GM19467 (cell line): Measurements from ENCODE around the gene PDIA2.
"Not testable (repeated sequence)": the region's sequence is repeated elsewhere in the genome, so short reads cannot be mapped to it uniquely, and the experiment has no call there.

Source experiments
- ATAC-seq: cut with Tn5 transposase; IDR thresholded peaks from one replicate; pipeline ENCODE4 v1.9.1; 2021; ENCODE audit warnings: mild to moderate bottlenecking, moderate library complexity; ENCODE audit not compliant: unreplicated experiment

The PDIA2 gene

GRCh38 chr16:324451-325334 lies 41.7 kb downstream of the PDIA2 start:
- ATAC-seq, result no peak

DNA sequence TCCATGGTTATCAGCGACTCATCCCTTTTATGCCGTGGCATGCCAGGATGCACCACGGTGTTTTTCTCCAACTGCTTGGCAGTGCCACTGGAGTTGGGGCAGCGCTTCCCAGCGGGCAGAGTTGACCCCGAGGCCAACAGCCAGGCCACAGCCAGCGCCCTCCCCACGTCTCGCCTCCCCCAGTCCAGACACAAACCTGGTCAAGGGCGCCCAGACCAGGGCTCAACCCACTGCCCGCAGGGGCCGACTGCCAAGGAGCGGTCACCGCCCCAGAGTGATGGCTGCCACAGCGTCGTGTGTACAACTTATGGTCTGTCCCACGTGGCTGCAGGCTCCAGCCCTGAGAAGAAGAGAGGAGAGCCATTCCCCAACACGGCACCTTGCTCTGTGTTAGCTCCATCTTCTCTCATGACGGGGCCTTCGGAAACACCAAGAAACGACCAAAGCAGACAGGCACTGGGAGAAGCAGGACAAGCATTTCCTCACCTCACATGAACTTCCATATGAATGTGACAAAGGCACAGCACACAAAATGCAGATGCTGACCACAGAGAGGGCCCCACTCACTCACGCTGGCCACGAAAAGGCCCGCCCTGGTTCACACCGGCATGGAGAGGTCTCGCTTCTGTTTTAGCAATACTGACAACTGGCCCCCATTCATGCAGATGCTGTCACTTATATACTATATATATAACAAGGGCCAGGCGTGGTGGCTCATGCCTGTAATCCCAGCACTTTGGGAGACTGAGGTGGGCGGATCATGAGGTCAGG lies 42.6 kb downstream of the PDIA2 start:
- no peak for ATAC-seq

GRCh38 chr16:330741-331140 lies 47.8 kb downstream of the PDIA2 start:
- no peak for ATAC-seq

DNA sequence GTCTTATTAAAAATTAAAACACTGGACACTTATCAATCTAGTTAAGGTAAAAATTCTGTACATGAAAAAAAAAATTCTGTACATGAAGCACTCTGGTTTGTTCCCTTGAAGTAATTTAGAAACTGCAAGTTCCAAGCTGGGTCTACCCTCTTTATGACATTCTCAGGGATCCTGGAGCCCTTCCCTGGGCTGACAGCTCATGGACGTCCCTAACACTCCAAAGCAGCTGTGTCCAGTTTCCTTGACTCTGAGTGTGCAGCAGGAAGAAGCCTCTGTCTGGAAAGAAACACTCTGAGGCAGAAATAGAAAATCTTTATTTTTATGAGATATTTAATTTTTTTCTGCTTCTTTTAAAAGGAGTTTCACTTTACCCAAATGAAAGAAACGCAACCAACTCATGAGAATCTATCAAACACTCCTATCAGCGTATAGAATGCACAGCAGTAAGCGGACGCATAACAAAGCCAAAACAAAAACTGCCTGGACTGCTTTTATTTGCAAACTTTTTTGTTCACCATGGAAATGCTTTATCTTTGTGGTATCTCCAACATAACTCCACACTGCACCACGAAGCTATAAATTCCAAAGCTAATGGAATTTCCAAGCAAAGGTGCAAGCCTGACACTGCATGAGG lies 48.3 kb downstream of the PDIA2 start:
- ATAC-seq, result not testable (repeated sequence)

GRCh38 chr16:333406-334094 lies 50.6 kb downstream of the PDIA2 start:
- no peak for ATAC-seq

DNA sequence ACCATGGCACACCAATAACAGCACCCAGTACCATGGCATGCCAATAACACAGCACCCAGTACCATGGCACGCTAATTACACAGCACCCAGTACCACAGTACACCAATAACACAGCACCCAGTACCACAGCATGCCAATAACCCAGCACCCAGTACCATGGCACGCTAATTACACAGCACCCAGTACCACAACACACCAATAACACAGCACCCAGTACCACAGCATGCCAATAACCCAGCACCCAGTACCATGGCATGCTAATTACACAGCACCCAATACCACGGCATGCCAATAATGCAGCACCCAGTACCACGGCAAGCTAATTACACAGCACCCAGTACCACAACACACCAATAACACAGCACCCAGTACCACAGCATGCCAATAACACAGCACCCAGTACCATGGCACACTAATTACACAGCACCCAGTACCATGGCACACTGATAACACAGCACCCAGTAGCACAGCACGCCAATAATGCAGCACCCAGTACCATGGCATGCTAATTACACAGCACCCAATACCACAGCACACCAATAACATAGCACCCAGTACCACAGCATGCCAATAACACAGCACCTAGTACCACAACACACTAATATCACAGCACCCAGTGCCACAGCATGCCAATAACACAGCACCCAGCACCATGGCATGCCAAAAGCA lies 51.3 kb downstream of the PDIA2 start:
- ATAC-seq, result not testable (repeated sequence)

GRCh38 chr16:334861-335632 lies 52.1 kb downstream of the PDIA2 start:
- ATAC-seq, result not testable (repeated sequence)

DNA sequence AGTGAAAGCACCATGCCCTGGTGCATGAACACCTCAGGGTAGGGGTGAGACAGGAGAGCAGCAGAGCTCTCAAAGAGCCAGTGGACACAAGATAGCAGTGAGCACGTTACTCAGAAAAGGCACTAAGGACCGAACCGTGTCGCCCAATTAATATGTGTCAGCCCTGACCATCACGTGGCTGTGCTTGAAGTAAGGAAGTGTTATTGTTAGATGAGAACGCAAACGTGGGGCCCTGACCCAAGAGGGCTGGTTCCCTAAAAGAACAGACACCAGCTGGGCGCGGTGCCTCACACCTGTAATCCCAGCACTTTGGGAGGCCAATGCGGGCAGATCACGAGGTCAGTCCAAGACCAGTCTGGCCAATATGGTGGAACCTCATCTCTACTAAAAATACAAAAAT lies 53.3 kb downstream of the PDIA2 start:
- ATAC-seq, result no peak
